ENCODE measurements around the gene TRIM69.
"Not testable (repeated sequence)": the region's sequence is repeated elsewhere in the genome, so short reads cannot be mapped to it uniquely, and the experiment has no call there.

TRIM69 gene

GRCh38 chr15:44780608-44781007 is 44.3 kb downstream of the TRIM69 start:
- in situ Hi-C loops (cut with MboI; ENCODE audit: low sequenced_read_pairs, unreplicated experiment): no loop called here
- DNase-seq (ENCODE audit: low spot score): no peak
- TF ChIP-seq CTCF (IDR thresholded peaks at IDR 0.05; ENCODE audit: borderline replicate concordance, control extremely low read depth, extremely low read depth, insufficient read depth, missing control alignments): no peak

GRCh38 chr15:44781128-44781810 is 44.9 kb downstream of the TRIM69 start:
- in situ Hi-C loops (cut with MboI; ENCODE audit: low sequenced_read_pairs, unreplicated experiment): no loop called here
- no peak for DNase-seq (ENCODE audit: low spot score)
- no peak for TF ChIP-seq CTCF (IDR thresholded peaks at IDR 0.05; ENCODE audit: borderline replicate concordance, control extremely low read depth, extremely low read depth, insufficient read depth, missing control alignments)

- no peak for DNase-seq (ENCODE audit: low spot score)
- in situ Hi-C loops (cut with MboI; ENCODE audit: low sequenced_read_pairs, unreplicated experiment): no loop called here
- TF ChIP-seq CTCF (IDR thresholded peaks at IDR 0.05; ENCODE audit: borderline replicate concordance, control extremely low read depth, extremely low read depth, insufficient read depth, missing control alignments): no peak
Observed at GRCh38 chr15:44782516-44782915, 46.2 kb downstream of the TRIM69 start.

GRCh38 chr15:44784918-44785274 is 48.6 kb downstream of the TRIM69 start:
- in situ Hi-C loops (cut with MboI; ENCODE audit: low sequenced_read_pairs, unreplicated experiment); DNase-seq (ENCODE audit: low spot score): not testable (repeated sequence)

- in situ Hi-C loops (cut with MboI; ENCODE audit: low sequenced_read_pairs, unreplicated experiment): no loop called here
Observed at GRCh38 chr15:44788748-44789147, 52.4 kb downstream of the TRIM69 start.

GRCh38 chr15:44790215-44790614 is 53.9 kb downstream of the TRIM69 start:
- no peak for TF ChIP-seq CTCF (IDR thresholded peaks at IDR 0.05; ENCODE audit: borderline replicate concordance, control extremely low read depth, extremely low read depth, insufficient read depth, missing control alignments)

More at GRCh38 chr15:44788748-44789147, 52.4 kb downstream of the TRIM69 start:
- TF ChIP-seq CTCF (IDR thresholded peaks at IDR 0.05; ENCODE audit: borderline replicate concordance, control extremely low read depth, extremely low read depth, insufficient read depth, missing control alignments): no peak
- DNase-seq (ENCODE audit: low spot score): no peak

GRCh38 chr15:44790656-44791055 is 54.3 kb downstream of the TRIM69 start:
- in situ Hi-C loops (cut with MboI; ENCODE audit: low sequenced_read_pairs, unreplicated experiment): no loop called here
- DNase-seq (ENCODE audit: low spot score): no peak

More at GRCh38 chr15:44790215-44790614, 53.9 kb downstream of the TRIM69 start:
- in situ Hi-C loops (cut with MboI; ENCODE audit: low sequenced_read_pairs, unreplicated experiment): no loop called here
- no peak for DNase-seq (ENCODE audit: low spot score)

More at GRCh38 chr15:44790656-44791055, 54.3 kb downstream of the TRIM69 start:
- TF ChIP-seq CTCF (IDR thresholded peaks at IDR 0.05; ENCODE audit: borderline replicate concordance, control extremely low read depth, extremely low read depth, insufficient read depth, missing control alignments): no peak

Data from GM13976 (cell line).